Activated naive CD4-positive, alpha-beta T cell treated with anti-CD3 and anti-CD28 coated beads for 36 hours (primary cell): ENCODE results near the gene ICA1L. TPM values are rescaled to one million over a fixed set of nuclear protein-coding genes. Genes with fewer than 3 reads are reported as not detected.
"Not testable (repeated sequence)": the region's sequence is repeated elsewhere in the genome, so short reads cannot be mapped to it uniquely, and the experiment has no call there.

Experiments
- CTCF ChIA-PET: fragments of 350-600 bp; sonication (Branson Sonifier 250); formaldehyde crosslinking; loops from one replicate; lab custom pipeline; 2021; ENCODE audit warnings: antibody characterized with exemption; lab: Charles Lee
- DNase-seq: peaks from one replicate; pipeline ENCODE4 v3.0.0-alpha.2; 2020
- H3K27ac Mint-ChIP-seq: one replicate; pipeline ENCODE4 v1.8.0; 2021; ENCODE audit warnings: mild to moderate bottlenecking, mixed read lengths
- H3K27me3 Mint-ChIP-seq: one replicate; pipeline ENCODE4 v1.8.0; 2021; ENCODE audit warnings: low read depth, mixed read lengths
- H3K36me3 Mint-ChIP-seq: one replicate; pipeline ENCODE4 v1.8.0; 2021; ENCODE audit warnings: low read depth, mixed read lengths
- H3K4me1 Mint-ChIP-seq: one replicate; pipeline ENCODE4 v1.8.0; 2021; ENCODE audit warnings: low read depth, mixed read lengths
- H3K4me3 Mint-ChIP-seq: one replicate; pipeline ENCODE4 v1.8.0; 2021; ENCODE audit warnings: mild to moderate bottlenecking, moderate library complexity, mixed read lengths
- H3K9me3 Mint-ChIP-seq: one replicate; pipeline ENCODE4 v1.8.0; 2021; ENCODE audit warnings: mixed read lengths
- intact Hi-C: fragments of 100-400 bp; cut with micrococcal nuclease; formaldehyde crosslinking; loops from one replicate; pipeline ENCODE4 v1.15.1; 2023
- total RNA-seq, 2 experiments: library from RNA; stranded (reverse); gene quantifications; one replicate each; pipeline ENCODE4 v1.2.3, GENCODE V29; 2021

Gene ICA1L
- total RNA-seq, 2 experiments from 2014 or later = 5.1 to 5.7 TPM

DNA sequence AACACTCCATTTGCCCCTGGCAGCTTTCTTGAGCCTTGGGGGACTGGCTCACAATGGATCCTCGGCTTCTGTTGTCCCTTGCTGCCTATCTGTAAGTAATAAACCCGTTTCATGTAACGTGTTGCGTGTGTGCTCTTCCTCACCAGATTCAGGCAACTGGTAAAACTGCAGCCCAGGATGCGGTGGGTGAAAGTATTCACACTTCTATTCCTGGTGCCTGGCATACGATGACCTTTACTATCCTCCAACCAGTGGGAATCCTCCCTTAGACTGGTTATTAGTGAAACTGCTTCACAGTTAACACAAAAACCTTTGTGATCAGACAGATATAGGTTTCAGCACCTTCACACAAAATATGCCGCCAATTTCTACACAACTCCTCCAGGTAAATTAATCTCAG lies 13.6 kb upstream of the ICA1L start:
- peaks cover 28% of the 10 kb centered on the region for H3K36me3 Mint-ChIP-seq
- H3K4me3 Mint-ChIP-seq = no peak overlapping the region
- no peaks in the 10 kb centered on the region for H3K9me3 Mint-ChIP-seq
- no peaks in the 10 kb centered on the region for H3K27me3 Mint-ChIP-seq
- DNase-seq = no peak
- CTCF ChIA-PET = interaction anchor here (0.6 kb wide), 1 partner anchor 568 kb away, joined by 5 read pairs; no protein-coding TSS in a partner anchor
- no peak overlapping the region for H3K27ac Mint-ChIP-seq
- intact Hi-C loops = no loop called here
- no peaks in the 10 kb centered on the region for H3K4me1 Mint-ChIP-seq

DNA sequence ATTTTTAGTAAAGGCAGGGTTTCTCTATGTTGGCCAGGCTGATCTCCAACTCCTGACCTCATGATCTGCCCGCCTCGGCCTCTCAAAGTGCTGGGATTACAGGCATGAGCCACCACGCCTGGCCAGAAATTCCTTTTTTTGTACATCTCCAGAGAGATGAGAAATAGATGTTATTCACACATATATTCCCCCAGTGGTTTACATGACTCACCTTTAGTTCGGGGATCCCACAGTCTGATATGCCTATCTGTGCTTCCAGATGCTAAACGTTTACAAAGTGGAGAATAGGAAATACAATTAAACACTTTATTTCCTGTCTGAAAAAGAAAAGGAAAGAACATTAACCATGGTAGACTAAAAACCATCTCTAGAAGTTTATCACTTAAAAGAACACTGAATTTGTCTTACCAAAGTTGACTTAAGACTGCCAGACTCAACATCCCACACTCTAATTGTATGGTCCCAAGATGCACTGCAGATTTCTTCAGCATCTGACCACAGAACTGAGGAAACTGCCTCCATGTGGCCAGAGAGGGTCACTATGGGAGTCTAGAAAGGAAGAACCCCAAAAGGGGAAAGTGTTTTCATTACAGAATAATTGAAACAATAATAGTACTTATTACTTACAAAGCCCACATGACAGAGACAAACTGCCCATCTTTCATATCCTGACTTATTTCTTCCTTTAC lies 12.6 kb upstream of the ICA1L start:
- Mint-ChIP-seq H3K9me3 (no peaks in the 10 kb centered on the region), H3K4me3 (no peak overlapping the region), H3K36me3 (peaks cover 31% of the 10 kb centered on the region), H3K27me3 (no peaks in the 10 kb centered on the region), H3K4me1 (no peaks in the 10 kb centered on the region), H3K27ac (no peak overlapping the region)
- no peak for DNase-seq
- CTCF ChIA-PET = interaction anchor here (0.6 kb wide), 1 partner anchor 569 kb away, joined by 5 read pairs; no protein-coding TSS in a partner anchor
- intact Hi-C loops = no loop called here

DNA sequence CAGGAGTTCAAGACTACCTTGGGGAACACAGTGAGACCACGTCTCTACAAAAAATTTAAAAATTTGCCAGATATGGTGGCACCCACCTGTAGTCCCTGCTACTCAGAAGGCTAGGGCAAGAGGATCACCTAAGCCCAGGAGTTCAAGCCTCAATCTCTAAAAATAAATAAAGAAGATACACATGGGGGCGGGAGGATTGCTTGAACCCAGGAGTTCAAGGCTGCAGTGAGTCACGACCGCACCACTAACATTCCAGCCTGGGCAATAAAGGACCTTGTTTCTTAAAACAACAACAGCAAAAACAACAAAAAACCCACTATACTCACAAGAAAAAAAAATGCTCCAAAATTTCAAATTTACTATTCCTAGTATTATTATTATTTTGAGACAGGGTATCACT lies 10.0 kb upstream of the ICA1L start:
- peaks cover 26% of the 10 kb centered on the region for H3K36me3 Mint-ChIP-seq
- H3K4me1 Mint-ChIP-seq = no peaks in the 10 kb centered on the region
- H3K27ac Mint-ChIP-seq = no peak overlapping the region
- intact Hi-C loops = no loop called here
- H3K27me3 Mint-ChIP-seq = no peaks in the 10 kb centered on the region
- no peak overlapping the region for H3K4me3 Mint-ChIP-seq
- no peak for DNase-seq
- no peaks in the 10 kb centered on the region for H3K9me3 Mint-ChIP-seq
- CTCF ChIA-PET = no interaction called here

DNA sequence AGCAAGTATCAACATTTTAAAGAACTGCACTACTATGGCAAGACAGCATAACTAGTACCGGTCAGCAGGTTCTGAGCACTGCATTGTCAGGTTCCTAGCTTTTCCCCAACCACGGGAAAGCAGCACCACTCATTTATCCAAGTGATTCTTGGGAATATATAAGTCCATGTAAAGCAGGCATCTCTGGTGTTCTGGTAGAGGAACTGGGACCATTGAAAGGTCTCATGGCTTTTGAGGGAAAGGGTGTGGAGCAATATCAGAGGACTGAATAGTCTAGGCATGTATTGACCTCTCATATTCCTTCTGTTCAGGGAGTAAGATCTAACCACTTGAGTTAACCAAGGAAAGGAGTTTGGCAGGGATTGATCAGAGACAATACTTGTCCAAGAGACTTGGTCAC lies 6.1 kb upstream of the ICA1L start:
- H3K4me3 Mint-ChIP-seq = no peak overlapping the region
- intact Hi-C loops = no loop called here
- H3K9me3 Mint-ChIP-seq = no peaks in the 10 kb centered on the region
- H3K27me3 Mint-ChIP-seq = no peaks in the 10 kb centered on the region
- no peaks in the 10 kb centered on the region for H3K4me1 Mint-ChIP-seq
- H3K27ac Mint-ChIP-seq = no peak overlapping the region
- DNase-seq = no peak
- H3K36me3 Mint-ChIP-seq = peaks cover 8% of the 10 kb centered on the region
- CTCF ChIA-PET = no interaction called here

DNA sequence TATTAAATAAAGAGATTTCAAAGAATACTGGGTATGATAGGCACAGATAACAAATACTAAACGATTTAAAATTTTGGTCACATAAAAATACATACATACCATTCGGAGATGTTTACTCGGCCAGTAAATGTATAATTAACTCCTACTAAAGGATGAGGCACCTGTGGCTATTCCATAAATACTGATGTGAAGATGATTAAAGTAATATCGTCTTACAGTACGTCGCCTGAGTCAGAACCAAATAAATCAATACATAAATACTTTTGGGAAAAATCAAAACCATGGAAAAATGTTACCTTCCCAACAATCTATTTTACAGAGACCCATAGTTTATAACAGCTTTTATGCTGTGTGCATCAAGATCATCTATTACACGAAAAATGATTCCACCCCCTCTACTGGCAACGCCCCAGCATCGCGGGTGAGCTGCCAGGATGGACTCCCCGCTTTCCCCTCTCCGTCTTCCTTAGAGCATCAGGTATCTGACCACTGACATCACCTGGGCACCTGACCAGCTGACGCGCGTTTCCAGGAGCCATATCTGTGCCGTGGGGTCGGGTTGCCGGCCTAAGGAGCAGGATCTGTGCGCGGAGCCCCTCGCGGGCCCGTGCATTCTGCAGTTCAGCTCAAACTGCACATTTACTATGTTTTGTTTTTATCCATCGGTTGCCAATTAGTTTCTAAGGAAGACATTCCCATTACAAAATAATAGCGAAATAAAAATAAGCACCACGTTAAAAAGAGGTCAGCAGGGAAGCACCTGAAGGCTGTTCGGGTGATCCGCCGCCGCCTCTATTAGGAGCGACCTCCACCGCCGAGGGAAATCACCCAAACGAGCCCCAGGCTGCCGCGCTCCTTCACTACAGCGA lies 901 bp downstream of the ICA1L start:
- Mint-ChIP-seq H3K27me3 (no peaks in the 10 kb centered on the region), H3K36me3 (no peaks in the 10 kb centered on the region), H3K4me1 (peaks cover 7% of the 10 kb centered on the region), H3K4me3 (peak overlapping the region; percentile 88), H3K27ac (peak overlapping the region; percentile 72), H3K9me3 (no peaks in the 10 kb centered on the region)
- intact Hi-C loops = loop anchor here (1.0 to 5.0 kb wide), 9 partner anchors 39 to 944 kb away; partner anchors contain the start of genes BMPR2, CYP20A1, FAM117B and NBEAL1
- DNase-seq = peak; percentile 85
- CTCF ChIA-PET = interaction anchor here (0.6 to 5.1 kb wide), 22 partner anchors 9 to 946 kb away, joined by 3 to 30 read pairs (median 4); no protein-coding TSS in a partner anchor

DNA sequence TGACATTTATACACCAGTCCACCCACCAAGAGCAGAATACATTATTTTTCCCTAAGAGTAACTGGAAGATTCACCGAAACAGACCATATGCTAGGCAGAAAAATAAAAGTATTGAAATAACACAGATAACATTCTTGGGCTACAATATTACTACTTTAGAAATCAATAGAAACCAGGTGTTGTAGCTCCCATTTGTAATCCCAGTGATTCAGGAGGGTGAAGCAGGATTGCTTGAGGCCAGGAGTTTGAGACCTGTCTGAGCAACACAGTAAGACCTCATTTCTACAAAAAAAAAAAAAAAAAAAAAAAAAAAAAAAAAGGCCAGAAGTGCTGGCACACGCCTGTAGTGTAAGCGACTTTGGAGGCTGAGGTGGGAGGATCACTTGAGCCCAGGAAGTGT lies 9.6 kb downstream of the ICA1L start:
- Mint-ChIP-seq H3K4me3 (no peak overlapping the region), H3K36me3 (no peaks in the 10 kb centered on the region), H3K27ac (no peak overlapping the region), H3K4me1 (no peaks in the 10 kb centered on the region), H3K9me3 (no peaks in the 10 kb centered on the region), H3K27me3 (no peaks in the 10 kb centered on the region)
- CTCF ChIA-PET = interaction anchor here (0.6 to 1.0 kb wide), 2 partner anchors 27 to 274 kb away, joined by 3 to 4 read pairs; no protein-coding TSS in a partner anchor
- no peak for DNase-seq
- intact Hi-C loops = no loop called here

DNA sequence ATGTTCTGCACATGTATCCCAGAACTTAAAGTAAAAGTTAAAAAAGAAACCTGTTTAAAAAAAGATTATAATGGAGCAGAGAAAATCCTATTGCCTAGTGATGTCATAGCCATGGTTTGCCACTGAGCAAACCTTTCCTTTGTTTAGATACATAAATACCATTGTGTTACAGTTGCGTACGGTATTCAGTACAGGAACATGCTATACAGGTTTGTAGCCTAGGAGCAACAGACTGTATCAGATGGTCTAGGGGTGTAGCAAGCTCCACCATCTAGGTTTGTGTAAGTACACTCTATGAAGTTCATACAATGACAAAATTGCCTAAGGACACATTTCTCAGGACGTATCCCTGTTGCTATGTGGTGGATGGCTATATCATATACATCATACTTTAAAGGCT lies 13.0 kb downstream of the ICA1L start:
- Mint-ChIP-seq H3K36me3 (no peaks in the 10 kb centered on the region), H3K4me3 (no peak overlapping the region), H3K4me1 (no peaks in the 10 kb centered on the region), H3K27ac (no peak overlapping the region), H3K9me3 (no peaks in the 10 kb centered on the region), H3K27me3 (no peaks in the 10 kb centered on the region)
- DNase-seq = no peak
- CTCF ChIA-PET = no interaction called here
- intact Hi-C loops = no loop called here

DNA sequence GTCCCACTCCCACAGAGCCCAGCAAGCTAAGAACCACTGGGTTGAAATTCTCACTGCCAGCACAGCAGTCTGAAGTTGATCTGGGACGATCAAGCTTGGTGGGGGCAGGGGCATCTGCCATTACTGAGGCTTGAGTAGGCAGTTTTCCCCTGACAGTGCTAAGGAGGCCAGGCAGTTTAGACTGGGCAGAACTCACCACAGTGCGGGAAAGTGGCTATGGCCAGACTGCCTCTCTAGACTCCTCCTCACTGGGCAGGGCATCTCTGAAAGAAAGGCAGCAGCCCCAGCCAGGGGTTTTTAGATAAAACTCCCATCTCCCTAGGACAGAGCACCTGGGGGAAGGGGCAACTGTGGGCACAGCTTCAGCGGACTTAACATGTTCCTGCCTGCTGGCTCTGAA lies 22.2 kb downstream of the ICA1L start:
- H3K27ac Mint-ChIP-seq, DNase-seq, H3K4me3 Mint-ChIP-seq, H3K9me3 Mint-ChIP-seq, H3K27me3 Mint-ChIP-seq, H3K36me3 Mint-ChIP-seq, intact Hi-C loops, H3K4me1 Mint-ChIP-seq: not testable (repeated sequence)
- CTCF ChIA-PET = interaction anchor here (1.6 kb wide), 1 partner anchor 21 kb away, joined by 3 read pairs; no protein-coding TSS in a partner anchor

DNA sequence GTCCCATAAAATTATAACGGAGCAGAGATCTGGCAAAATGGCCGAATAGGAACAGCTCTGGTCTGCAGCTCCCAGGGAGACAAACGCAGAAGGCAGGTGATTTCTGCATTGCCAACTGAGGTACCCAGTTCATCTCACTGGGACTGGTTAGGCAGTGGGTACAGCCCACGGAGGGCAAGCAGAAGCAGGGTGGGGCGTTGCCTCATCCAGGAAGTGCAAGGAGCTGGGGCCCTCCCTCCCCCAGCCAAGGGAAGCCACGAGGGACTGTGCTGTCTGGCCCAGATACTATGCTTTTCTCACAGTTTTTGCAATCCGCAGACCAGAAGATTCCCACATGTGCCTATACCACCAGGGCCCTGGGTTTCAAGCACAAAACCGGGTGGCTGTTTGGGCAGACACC lies 22.8 kb downstream of the ICA1L start:
- DNase-seq = no peak
- H3K4me3 Mint-ChIP-seq = no peak overlapping the region
- no peaks in the 10 kb centered on the region for H3K27me3 Mint-ChIP-seq
- no peaks in the 10 kb centered on the region for H3K4me1 Mint-ChIP-seq
- H3K27ac Mint-ChIP-seq = no peak overlapping the region
- peaks cover under 1% of the 10 kb centered on the region for H3K9me3 Mint-ChIP-seq
- no peaks in the 10 kb centered on the region for H3K36me3 Mint-ChIP-seq
- CTCF ChIA-PET = interaction anchor here (1.6 kb wide), 1 partner anchor 21 kb away, joined by 3 read pairs; no protein-coding TSS in a partner anchor
- intact Hi-C loops = no loop called here

DNA sequence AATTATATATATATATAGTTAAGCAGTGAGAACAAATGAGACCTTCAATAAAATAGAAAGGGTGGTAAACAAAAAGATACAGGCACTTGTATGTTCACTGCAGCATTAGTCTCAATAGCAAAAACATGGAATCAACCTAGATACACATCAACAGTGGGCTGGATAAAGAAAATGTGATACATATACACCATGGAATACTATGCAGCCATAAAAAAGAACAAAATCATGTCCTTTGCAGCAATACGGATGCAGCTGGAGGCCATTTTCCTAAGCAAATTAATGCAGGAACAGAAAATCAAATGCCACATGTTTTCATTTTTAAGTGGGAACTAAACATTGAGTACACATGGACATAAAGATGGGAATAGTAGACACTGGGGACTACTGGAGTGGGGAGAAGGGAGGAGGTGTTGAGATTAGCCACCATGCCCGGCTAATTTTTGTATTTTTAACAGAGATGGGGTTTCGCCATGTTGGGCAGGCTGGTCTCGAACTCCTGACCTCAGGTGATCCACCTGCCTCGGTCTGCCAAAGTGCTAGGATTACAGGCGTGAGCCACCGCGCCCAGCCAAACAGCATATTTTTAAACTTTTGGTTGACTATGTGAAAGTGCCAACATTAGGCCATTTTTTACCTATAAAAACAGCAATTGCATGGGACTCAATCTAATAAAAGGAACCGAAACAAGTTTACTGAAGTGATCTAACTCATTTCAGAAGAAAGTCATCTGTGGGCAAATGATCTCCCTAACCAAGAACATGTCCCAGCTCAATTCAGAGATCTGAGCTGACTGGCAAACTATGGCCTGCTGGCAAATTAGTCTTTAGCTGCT lies 23.7 kb downstream of the ICA1L start:
- Mint-ChIP-seq H3K36me3 (peaks cover 2% of the 10 kb centered on the region), H3K27me3 (no peaks in the 10 kb centered on the region), H3K9me3 (peaks cover 8% of the 10 kb centered on the region), H3K4me3 (no peak overlapping the region), H3K27ac (no peak overlapping the region), H3K4me1 (no peaks in the 10 kb centered on the region)
- DNase-seq = no peak
- CTCF ChIA-PET = interaction anchor here (1.6 kb wide), 1 partner anchor 22 kb away, joined by 3 read pairs; no protein-coding TSS in a partner anchor
- intact Hi-C loops = no loop called here

DNA sequence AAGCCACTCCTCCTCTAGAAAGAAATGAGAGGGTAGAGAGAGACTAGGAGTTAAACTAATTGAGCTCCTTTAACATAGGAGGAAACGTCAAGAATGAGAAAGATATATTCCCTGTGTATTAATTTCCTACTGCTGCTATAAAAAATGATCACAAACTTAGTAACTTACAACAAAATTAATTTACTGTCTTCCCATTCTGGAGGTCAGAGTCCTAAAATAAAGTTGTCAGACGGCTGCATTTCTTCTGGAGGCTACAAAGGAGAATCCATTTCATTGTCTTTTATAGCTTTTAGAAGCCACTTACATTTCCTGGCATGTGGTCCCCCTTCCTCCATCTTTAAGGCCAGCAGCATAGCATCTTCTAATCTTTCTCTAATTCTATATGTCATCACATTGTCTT lies 26.9 kb downstream of the ICA1L start:
- Mint-ChIP-seq H3K9me3 (peaks cover 13% of the 10 kb centered on the region), H3K4me1 (no peaks in the 10 kb centered on the region), H3K36me3 (peaks cover 6% of the 10 kb centered on the region), H3K27ac (no peak overlapping the region), H3K27me3 (no peaks in the 10 kb centered on the region), H3K4me3 (no peak overlapping the region)
- intact Hi-C loops = no loop called here
- no peak for DNase-seq
- CTCF ChIA-PET = interaction anchor here (0.5 kb wide), 1 partner anchor 9 kb away, joined by 4 read pairs; no protein-coding TSS in a partner anchor

DNA sequence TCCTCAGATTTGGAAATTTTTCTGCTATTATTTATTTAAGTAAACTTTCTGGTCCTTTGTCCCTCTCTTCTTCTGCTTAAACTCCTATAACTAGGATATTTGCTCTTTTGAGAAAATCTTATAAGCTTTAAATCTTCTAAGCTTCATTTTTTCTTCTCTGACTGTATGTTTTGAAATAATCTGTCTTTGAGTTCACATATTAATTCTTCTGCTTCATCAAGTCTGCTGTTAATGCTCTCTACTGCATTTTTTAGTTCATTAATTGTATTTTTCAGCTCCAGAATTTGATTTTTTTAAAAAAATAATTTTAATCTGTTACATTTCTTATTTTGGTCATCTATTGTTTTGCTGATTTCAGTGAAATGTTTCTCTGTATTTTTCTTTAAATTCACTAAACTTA lies 28.9 kb downstream of the ICA1L start:
- Mint-ChIP-seq H3K4me3 (no peak overlapping the region), H3K27ac (no peak overlapping the region), H3K9me3 (peaks cover 13% of the 10 kb centered on the region), H3K36me3 (peaks cover 6% of the 10 kb centered on the region), H3K4me1 (no peaks in the 10 kb centered on the region), H3K27me3 (no peaks in the 10 kb centered on the region)
- CTCF ChIA-PET = no interaction called here
- no peak for DNase-seq
- intact Hi-C loops = no loop called here
